GM19035 (cell line): ENCODE results near the gene CYP27C1.
"Not testable (repeated sequence)": the region's sequence is repeated elsewhere in the genome, so short reads cannot be mapped to it uniquely, and the experiment has no call there.

ENCODE experiments used
- ATAC-seq: cut with Tn5 transposase; IDR thresholded peaks from one replicate; pipeline ENCODE4 v1.9.1; 2021; ENCODE audit not compliant: unreplicated experiment

The CYP27C1 gene, protein sequence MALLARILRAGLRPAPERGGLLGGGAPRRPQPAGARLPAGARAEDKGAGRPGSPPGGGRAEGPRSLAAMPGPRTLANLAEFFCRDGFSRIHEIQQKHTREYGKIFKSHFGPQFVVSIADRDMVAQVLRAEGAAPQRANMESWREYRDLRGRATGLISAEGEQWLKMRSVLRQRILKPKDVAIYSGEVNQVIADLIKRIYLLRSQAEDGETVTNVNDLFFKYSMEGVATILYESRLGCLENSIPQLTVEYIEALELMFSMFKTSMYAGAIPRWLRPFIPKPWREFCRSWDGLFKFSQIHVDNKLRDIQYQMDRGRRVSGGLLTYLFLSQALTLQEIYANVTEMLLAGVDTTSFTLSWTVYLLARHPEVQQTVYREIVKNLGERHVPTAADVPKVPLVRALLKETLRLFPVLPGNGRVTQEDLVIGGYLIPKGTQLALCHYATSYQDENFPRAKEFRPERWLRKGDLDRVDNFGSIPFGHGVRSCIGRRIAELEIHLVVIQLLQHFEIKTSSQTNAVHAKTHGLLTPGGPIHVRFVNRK

DNA sequence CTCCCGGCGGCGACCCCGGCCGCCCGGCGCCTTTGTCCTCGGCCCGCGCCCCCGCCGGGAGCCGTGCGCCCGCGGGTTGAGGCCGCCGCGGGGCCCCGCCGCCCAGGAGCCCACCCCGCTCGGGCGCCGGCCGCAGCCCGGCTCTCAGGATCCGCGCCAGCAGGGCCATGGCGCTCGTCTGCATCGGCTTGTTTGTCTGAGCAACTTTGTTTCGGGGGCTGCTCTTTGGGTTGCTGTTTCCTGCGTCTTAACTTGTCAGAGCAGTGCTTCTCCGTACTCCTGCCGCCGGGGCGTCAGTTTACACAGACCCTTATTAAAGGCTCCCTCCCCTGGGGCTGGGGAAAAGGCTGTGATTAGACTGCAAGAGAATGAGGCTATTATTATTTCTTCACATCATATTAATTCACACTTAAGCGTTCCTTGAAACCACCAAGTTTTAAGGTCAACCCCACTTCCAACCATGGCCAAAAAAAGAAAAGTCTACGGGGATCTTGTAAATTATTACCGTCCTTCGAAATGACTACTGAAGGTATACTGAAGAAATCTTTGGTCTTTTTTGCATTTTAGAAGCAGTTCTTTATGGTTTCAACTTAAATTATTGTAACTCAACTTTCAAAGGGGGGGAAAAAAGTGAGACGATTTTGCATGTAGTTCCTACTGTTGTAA, at the start of gene CYP27C1:
Gene CYP27C1, minus strand, starts transcription at position 198 of the 666 bp plus-strand sequence. Its CDS starts 29 bp downstream, at position 169.
- no peak for ATAC-seq

DNA sequence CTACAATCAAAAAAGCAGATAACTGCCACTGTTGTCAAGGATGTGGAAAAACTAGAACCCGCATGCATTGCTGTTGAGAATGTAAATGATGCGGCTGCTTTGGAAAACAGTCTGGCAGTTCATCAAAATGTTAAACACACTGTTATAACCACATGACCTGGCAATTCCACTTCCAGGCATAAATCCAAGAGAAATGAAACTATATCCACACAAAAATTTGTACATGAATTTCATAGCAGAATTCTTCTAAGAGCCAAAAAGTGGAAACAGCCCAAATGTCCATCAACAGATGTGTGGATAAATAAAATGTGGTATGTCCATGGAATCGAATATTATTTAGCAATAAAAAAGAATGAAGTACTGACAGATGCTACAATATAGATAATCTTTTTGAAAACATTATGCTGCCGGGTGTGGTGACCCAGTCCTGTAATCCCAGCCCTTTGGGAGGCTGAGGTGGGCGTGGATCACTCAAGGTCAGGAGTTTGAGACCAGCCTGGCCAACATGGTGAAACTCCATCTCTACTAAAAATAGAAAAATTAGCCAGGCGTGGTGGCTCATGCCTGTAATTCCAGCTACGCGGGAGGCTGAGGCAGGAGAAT, 41.8 kb upstream of the CYP27C1 start:
- no peak for ATAC-seq

DNA sequence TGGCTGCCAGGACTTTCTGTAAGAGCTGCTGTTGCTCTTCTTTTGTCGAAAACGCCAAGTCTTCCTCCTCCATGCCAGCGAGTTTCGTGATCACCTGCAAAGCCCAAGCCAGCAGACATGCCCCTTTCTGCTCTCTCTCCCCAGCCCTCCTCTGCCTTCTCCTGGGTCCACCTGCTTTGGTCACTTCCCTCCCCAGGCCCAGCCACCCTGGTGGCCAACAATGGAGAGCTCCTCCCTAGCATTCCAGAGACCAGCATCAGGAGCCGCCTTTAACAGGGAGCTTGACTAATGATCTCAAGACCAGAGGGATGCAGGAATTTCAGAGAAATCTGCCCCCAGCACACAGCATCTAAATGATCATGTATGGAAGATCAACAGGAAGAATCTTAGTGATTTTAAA, 39.3 kb upstream of the CYP27C1 start:
- no peak for ATAC-seq

DNA sequence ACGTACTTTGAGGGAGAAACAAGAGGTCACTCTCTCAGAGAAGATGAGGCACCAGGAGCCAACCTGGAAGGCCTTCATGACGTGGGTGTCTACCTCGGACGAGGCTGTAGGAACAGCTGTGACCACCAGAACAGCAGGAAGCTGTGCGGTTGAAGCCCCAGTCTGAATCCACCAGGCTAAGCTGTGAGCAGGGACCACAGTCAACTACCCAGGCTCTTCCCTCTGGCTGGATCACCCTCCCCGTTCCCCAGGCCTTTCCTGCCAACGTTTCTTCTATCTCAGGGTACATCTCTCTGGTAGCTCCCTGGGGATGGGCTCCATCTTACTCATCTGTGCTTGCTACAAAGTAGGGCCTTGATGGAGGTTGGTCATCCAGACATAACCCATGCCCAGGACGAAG, 36.8 kb upstream of the CYP27C1 start:
- ATAC-seq, result no peak

DNA sequence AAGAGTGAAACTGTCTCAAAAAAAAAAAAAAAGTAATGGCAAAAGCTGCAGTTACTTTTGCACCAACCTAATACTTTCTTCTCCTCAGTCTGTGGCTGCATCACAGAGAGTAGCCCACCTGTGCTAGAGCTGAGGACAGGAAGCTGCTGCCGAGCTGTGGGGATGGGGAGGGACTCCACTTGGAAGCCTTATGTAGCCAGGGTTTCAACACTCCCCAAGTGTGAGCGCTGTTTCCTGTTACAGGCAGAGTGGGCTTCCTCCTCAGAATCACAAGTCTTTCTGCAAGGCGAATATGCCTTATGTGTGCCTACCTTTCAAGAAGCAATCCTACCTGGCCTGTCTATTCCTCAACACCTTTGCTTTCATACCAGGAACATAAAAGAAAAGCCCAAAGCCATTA, 36.3 kb upstream of the CYP27C1 start:
- no peak for ATAC-seq

DNA sequence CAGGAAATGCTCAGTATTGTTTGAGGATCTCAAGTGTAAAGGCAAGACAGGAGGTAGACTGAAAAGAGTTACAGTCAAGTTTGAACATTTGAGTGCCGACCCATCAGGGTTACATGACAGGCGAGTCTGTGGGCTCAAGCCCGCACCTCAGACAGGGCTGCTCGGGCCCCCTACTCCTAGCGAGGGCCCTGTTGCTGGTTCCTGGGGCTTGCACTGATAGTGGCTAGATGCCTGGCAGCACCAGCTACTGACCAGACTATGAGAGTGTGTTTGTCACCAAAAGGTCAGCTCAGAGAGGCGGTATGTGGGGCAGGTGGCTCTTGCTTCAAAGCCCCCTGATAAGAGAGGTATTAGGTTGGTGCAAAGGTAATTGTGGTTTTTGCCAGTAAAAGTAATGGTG, 35.6 kb upstream of the CYP27C1 start:
- no peak for ATAC-seq

DNA sequence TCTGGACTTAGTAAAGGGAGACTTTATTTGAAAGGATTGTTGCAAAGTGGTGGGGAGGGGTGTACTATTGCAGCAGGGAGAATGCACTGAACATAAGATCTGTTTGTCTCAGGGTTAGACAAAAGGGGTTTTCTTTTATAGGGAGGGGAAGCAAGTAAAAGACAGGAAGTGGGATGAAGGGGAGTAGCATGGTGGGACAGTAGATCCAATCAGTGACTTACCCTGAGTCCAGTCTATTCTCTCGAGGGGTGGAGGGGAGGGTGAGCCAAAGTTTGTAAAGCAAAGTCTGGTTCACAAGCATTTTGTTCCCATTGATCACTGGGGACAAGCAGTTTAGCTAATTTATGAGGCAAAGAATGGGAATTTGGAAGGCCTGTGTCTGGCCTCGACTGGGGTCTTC, 35.0 kb upstream of the CYP27C1 start:
- no peak for ATAC-seq

DNA sequence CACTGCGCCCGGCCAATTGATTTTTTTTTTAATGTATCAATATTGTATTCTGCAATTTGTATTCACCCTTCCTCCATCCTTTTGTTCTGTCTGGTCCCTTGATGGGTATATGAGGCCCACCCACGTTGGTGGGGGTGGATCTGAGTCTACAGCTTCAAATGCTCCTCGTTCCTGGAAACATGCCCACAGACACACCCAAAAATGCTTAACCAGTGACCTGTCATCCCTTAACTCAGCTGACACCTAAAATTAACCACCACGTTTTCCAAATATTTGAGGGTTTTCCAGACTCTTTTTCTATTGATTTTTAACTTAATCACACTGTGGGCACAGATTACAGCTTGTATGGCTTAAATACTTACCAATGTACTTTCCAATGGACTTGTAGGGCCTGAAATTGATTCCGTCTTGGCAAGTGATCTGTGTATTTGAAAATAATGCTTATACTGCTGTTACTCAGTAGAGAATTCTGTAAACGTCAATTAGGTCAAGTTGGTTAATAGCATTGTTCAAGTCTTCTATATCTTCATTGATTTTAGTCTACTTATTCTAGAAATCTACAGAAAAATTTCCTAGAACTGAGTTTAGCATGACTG, 34.4 kb upstream of the CYP27C1 start:
- ATAC-seq, result no peak

DNA sequence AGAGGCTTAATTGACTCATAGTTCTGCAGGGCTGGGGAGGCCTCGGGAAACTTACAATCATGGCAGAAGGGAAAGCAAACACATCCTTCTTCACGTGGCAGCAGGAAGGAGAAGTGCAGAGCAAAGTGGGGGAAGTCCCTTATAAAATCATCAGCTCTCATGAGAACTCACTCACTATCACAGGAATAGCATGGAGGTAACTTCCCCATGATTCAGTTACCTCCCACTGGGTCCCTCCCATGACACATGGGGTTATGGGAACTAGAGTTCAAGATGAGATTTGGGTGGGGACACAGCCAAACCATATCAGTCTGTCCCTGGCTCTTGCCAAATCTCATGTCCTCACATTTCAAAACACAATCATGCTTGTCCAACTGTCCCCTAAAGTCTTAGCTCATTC, 21.1 kb upstream of the CYP27C1 start:
- not testable (repeated sequence) for ATAC-seq

DNA sequence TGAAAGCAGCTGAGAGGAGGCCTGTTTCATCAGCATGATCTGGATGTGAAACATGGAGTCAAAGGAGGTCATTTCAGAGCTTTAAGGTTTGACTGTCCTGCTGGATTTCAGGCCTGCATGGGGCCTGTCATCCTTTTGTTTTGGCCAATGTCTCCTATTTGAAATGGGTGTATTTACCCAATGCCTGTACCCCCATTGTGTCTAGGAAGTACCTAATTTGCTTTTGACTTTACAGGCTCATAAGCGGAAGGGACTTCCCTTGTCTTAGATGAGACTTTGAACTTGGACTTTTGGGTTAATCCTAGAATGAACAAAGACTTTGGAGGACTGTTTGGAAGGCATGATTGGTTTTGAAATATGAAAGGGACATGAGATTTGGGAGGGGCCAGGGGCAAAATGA, 19.3 kb upstream of the CYP27C1 start:
- no peak for ATAC-seq

DNA sequence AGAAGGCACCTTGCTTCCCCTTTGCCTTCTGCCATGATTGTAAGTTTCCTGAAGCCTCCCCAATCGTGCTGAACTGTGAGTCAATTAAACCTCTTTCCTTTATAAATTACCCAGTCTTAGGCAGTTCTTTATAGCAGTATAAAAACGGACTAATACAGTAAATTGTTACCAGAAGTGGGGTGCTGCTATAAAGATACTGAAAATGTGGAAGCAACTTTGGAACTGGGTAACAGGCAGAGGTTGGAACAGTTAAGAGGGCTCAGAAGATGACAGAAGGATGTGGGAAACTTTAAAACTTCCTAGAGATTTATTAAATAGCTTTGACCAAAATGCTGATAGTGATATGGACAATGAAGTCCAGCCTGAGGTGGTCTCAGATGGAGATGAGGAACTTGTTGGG, 17.7 kb upstream of the CYP27C1 start:
- ATAC-seq, result not testable (repeated sequence)

DNA sequence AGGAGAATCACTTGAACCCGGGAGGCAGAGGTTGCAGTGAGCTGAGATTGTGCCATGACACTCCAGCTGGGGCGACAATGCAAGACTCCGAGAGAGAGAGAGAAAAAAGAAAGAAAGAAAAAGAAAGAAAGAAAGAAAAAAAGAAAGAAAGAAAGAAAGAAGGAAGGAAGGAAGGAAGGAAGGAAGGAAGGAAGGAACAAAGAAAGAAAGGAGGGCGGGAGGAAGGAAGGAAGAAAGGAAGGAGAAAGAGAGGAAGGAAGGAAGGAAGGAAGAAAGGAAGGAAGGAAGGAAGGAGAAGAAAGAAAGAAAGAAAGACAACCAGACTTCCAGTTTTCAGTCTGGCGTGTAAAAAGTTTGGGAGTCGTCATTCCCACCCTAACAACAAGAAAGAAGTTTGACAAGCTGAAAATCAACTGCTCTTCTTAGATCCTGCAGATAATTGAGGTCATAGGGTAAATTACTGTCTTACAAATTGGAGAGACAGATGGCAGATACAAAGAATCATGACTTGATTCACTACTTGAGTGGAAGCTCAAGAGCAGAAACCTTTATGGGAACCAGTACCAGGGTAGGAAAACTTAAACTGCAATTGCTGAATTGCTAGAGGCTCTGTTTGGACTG, 15.1 kb upstream of the CYP27C1 start:
- no peak for ATAC-seq

DNA sequence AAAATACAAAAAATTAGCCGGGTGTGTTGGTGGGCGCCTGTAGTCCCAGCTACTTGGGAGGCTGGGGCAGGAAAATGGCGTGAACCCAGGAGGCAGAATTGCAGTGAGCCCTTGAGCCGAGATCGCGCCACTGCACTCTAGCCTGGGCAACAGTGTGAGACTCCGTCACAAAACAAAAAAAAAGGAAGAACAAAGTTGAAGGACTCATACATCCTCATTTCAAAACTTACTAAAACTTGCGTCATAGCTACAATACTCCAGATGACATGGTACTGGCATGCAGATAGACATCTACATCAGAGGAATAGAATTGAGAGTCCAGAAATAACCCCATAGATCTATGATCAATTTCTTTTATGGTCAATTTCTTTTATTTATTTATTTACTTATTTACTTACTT, 13.6 kb upstream of the CYP27C1 start:
- no peak for ATAC-seq

DNA sequence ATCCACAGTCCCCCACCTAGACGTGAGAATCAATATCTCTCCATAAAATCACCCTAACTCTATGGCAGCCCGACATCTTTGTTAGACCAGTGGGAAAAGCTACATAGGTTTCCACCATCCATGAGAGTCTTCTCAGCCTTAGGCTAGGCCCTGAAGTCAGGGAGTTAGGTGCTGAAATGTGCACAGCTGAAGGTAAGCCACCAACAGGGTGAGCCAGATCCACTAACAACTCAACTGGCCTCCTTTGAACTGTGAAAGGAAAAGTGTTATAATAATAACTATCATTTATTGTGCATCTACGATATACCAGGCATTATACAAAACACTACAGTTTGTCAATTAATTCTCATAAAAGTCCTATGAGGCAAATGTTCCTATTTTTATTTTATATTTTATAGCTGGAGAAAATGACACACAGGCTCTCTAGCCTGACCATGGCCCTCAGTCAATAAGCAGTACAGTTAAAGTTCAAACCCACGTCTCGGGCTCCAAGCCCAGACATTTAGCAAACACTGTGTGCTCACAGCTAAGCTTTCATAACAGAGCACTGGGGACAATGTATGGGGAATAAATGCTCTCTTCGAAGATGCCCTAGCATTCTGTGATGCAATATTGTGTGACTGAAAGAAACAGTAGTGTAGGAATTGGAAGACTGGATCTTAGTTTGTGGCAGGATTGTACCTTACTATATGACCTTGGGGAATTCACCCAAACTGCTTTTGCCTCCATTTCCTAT, 11.2 kb upstream of the CYP27C1 start:
- no peak for ATAC-seq

DNA sequence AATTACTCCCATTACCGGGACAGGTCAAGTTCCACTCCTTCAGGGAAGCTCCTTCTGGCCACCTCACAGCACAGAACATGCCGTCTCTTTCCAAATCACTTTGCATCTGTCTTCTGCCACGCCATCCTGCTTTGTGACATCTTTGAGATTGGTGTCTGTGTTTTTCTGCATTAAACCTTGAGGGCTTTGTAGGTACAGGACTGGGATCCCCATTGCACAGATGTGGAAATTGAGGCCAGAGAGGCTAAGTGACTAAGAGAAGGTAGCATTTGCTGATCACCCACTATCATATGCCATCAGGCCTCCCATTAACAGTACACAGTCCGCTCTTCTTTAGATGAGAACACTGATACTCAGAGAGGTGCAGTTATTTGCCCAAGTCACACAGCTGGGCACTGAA, 9.5 kb upstream of the CYP27C1 start:
- ATAC-seq, result no peak

DNA sequence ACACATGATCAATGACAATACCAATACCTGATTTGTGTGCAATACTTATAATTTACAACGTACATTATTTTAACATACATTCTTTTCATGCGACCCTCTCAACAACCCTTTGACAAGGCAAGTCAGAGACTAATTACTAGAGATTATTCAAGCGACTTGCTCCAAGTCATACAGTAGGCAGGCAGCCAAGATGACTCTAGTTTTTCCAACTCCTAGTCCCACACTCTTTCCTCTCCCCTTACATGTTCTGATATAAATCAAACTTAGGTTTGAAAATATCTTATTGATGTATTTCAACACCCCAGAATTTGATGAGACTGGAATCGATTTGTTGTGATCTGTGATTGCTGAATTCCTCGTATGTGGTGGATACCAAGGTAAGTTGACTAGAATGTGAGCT, 8.0 kb upstream of the CYP27C1 start:
- no peak for ATAC-seq

DNA sequence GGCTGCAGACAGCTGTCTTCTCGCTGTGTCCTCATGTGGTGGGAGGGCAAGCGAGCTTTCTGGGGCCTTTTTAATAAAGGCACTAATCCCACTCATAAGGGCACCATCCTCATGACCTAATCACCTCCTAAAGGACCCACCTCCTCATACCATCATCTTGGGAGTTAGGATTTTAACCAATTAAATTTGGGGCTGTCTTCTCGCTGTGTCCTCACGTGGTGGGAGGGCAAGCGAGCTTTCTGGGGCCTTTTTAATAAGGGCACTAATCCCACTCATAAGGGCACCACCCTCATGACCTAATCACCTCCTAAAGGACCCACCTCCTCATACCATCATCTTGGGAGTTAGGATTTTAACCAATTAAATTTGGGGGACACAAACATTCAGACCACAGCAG, 7.2 kb upstream of the CYP27C1 start:
- not testable (repeated sequence) for ATAC-seq

DNA sequence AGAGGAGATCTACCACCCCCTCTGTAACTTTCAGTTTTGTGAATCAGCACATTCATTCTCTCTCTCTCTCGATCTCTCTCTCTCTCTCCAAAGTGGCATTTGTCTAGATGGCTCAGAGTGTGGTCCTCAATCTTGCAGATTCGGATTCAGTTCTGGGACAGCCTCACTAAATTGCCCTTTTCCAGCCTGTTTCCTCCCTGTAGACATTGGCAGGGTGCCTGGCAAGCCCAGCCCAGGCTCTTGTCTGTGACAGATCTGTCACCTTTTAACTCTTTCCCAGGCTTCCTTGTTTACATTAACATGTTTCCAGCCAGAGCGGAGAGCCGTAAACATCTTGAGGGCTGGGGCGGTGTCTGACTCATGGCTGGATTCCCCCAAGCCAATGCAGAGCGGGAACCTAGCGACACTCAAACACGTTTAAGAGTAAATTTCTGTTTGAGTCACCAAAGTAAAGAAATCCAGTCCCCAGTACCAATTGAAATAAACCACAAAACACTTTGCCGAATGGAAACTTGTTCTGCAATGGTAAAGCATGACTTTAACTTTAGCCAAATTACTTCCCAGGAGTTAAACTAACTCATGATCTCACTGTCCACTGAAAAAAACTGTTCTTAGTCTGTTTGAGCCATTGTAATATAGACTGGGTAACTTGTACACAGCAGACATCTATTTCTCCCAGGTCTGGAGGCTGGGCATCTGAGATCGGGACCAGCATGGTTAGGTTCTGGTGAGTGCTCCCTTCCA, 6.6 kb upstream of the CYP27C1 start:
- peak; percentile 88 for ATAC-seq

DNA sequence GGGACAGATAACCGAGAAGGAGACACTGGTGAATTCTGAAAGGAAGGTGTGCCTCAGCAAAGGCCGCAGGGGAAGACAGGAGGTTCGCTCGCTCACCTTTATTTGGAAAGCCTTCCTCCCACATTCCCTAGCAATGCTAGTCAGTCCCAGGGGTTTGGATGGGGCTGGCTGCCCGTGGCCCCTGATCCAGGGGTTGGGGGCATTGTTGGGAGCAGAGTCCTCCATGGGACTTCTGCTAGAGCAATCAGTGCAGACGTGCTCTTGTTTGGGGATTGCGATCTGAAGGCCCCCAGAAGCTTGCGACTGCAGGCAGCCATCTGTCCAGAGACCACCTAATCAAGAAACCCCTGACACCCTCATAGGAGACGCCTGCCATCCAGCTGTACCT, 6.0 kb upstream of the CYP27C1 start:
- ATAC-seq, result peak; percentile 5
